NCI-H2196 (cell line): ENCODE measurements around the gene COX8A.

Source experiments
- DNase-seq: peaks from one replicate; lab custom pipeline; 2025; ENCODE audit not compliant: unreplicated experiment; lab: John Stamatoyannopoulos, UW

Gene COX8A

GRCh38 chr11:64019106-64020037, 45.0 kb downstream of the COX8A start:
- DNase-seq = no peak

GRCh38 chr11:64020976-64021756, 46.7 kb downstream of the COX8A start:
- DNase-seq = no peak

GRCh38 chr11:64021757-64022093, 47.3 kb downstream of the COX8A start:
- DNase-seq = no peak

GRCh38 chr11:64022125-64022784, 47.8 kb downstream of the COX8A start:
- DNase-seq = no peak

GRCh38 chr11:64023712-64024710, 49.6 kb downstream of the COX8A start:
- no peak for DNase-seq

GRCh38 chr11:64025205-64025604, 50.8 kb downstream of the COX8A start:
- DNase-seq = no peak
